HL-60 (cell line): ENCODE results near the gene PI4KB.

Experiments used
- DNase-seq, 2 experiments: peaks; one replicate each; pipeline ENCODE4 v3.0.0-alpha.2; 2010 to 2020; ENCODE audit warnings: low read depth in 1 of 2, low spot score in 1 of 2
- H3K27ac ChIP-seq: fragments of 250-450 bp; sonication (Bioruptor Pico); replicated peaks from 2 replicates; pipeline ENCODE4 v1.5.1; 2020; ENCODE audit warnings: mild to moderate bottlenecking, moderate library complexity
- H3K27me3 ChIP-seq: fragments of 250-450 bp; sonication (Bioruptor Pico); 2 replicates; pipeline ENCODE4 v1.5.1; 2021; ENCODE audit warnings: mild to moderate bottlenecking, moderate library complexity; ENCODE audit not compliant: insufficient read depth, poor library complexity, severe bottlenecking
- H3K4me3 ChIP-seq: replicated peaks from 2 replicates; pipeline ENCODE4 v1.5.1; 2011; ENCODE audit warnings: mild to moderate bottlenecking, control low read depth, low read length; ENCODE audit not compliant: insufficient read depth
- GABPA ChIP-seq: IDR thresholded peaks from 2 replicates; pipeline ENCODE4 v1.6.1; 2012; ENCODE audit warnings: low read depth
- POLR2AphosphoS5 ChIP-seq: IDR thresholded peaks from 2 replicates; pipeline ENCODE4 v1.6.1; 2012; ENCODE audit warnings: low read depth
- REST ChIP-seq: IDR thresholded peaks from 2 replicates; pipeline ENCODE4 v1.6.1; 2012; ENCODE audit warnings: low read depth; ENCODE audit not compliant: insufficient replicate concordance
- SPI1 ChIP-seq: IDR thresholded peaks from 2 replicates; pipeline ENCODE4 v1.6.1; 2012; ENCODE audit warnings: low read depth, mild to moderate bottlenecking, borderline replicate concordance
- TF ChIP-seq, protein P1 (sequence below): IDR thresholded peaks from one replicate; pipeline ENCODE4 v1.5.1; 2011; ENCODE audit warnings: low read length, control low read depth, inconsistent platforms; ENCODE audit not compliant: insufficient read depth

The PI4KB gene

DNA sequence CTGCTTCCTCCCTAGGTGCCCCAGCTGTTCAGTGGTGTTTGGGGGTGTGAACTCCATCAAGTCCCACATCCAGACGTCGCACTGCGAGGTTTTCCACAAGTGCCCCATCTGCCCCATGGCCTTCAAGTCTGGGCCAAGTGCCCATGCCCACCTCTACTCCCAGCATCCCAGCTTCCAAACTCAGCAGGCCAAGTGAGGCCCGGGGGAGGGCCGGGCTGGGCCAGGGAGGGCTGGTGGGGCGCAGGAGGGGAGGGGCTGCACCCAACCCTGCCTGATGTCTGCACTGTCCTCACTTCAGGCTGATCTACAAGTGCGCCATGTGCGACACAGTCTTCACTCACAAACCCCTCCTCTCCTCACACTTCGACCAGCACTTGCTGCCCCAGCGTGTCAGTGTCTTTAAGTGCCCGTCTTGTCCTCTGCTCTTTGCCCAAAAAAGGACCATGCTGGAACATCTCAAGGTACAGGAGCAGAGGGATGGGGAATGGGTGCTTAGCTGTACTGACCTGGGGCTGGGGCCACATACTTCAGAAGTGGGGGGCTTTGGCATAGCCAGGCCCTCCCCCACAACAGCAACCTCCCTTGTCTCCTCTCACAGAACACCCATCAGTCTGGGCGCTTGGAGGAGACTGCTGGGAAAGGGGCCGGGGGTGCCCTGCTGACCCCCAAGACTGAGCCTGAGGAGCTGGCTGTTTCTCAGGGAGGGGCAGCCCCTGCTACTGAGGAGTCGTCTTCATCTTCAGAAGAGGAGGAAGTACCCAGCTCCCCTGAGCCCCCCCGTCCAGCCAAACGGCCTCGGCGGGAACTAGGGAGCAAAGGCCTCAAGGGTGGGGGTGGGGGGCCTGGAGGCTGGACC, 37.9 kb downstream of the PI4KB start:
- DNase-seq: peak in 1 of 2 experiments; percentile 33
- H3K27me3 ChIP-seq: no peaks in the 10 kb centered on the region
- H3K27ac ChIP-seq: peak overlapping the region; percentile 49
- H3K4me3 ChIP-seq: no peak overlapping the region
- TF ChIP-seq, protein P1, sequence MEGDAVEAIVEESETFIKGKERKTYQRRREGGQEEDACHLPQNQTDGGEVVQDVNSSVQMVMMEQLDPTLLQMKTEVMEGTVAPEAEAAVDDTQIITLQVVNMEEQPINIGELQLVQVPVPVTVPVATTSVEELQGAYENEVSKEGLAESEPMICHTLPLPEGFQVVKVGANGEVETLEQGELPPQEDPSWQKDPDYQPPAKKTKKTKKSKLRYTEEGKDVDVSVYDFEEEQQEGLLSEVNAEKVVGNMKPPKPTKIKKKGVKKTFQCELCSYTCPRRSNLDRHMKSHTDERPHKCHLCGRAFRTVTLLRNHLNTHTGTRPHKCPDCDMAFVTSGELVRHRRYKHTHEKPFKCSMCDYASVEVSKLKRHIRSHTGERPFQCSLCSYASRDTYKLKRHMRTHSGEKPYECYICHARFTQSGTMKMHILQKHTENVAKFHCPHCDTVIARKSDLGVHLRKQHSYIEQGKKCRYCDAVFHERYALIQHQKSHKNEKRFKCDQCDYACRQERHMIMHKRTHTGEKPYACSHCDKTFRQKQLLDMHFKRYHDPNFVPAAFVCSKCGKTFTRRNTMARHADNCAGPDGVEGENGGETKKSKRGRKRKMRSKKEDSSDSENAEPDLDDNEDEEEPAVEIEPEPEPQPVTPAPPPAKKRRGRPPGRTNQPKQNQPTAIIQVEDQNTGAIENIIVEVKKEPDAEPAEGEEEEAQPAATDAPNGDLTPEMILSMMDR: no peak
- TF ChIP-seq GABPA: no peak
- no peak; the same call in 1 of the 2 replicates for TF ChIP-seq POLR2AphosphoS5
- TF ChIP-seq REST: no peak
- no peak for TF ChIP-seq SPI1

DNA sequence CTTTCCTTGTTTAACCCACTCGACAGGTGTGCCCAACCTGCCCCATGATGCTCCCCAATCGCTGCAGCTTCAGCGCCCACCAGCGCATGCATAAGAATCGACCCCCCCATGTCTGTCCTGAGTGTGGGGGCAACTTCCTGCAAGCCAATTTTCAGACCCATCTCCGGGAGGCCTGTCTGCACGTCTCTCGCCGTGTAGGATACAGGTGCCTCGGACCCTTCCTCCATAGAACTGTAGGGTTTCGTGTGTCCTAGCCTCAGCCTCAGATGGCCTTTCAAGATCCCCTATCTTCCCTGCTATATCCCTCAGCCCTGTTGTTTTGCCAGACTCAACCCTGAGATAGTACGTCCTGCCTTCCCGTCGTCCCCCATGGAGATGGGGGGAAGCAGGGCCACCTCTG, 38.7 kb downstream of the PI4KB start:
- TF ChIP-seq SPI1 (no peak), REST (no peak), GABPA (no peak), POLR2AphosphoS5 (no peak; the same call in 1 of the 2 replicates)
- TF ChIP-seq, protein P1: no peak
- no peaks in the 10 kb centered on the region for H3K27me3 ChIP-seq
- no peak overlapping the region for H3K27ac ChIP-seq
- no peak for DNase-seq
- H3K4me3 ChIP-seq: no peak overlapping the region

DNA sequence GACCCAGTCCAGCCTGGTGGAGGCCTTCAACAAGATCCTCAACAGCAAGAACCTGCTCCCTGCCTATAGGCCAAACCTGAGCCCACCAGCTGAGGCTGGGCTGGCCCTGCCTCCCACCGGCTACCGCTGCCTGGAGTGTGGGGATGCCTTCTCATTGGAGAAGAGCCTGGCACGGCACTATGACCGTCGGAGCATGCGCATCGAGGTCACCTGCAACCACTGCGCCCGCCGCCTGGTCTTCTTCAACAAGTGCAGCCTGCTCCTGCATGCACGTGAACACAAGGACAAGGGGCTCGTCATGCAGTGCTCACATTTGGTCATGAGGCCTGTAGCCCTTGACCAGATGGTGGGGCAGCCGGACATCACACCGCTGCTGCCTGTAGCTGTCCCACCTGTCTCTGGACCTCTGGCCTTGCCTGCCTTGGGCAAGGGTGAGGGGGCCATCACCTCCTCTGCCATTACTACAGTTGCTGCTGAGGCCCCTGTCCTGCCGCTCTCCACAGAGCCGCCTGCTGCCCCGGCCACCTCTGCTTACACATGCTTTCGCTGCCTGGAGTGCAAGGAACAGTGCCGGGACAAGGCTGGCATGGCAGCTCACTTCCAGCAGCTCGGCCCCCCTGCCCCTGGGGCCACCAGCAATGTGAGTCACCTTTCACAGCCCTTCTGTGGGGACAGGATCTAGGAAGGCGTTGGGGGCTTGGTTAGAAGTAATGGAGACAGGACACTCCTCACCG, 39.3 kb downstream of the PI4KB start:
- Histone ChIP-seq H3K4me3 (no peak overlapping the region), H3K27me3 (no peaks in the 10 kb centered on the region), H3K27ac (no peak overlapping the region)
- DNase-seq: no peak
- TF ChIP-seq REST: no peak
- TF ChIP-seq POLR2AphosphoS5: no peak; the same call in 1 of the 2 replicates
- TF ChIP-seq, protein P1: no peak
- no peak for TF ChIP-seq GABPA
- no peak for TF ChIP-seq SPI1
